Stromal cell of bone marrow (primary cell): Measurements from ENCODE around the gene PEBP1.

Experiments used
- DNase-seq: peaks from one replicate; pipeline ENCODE4 v3.0.0-alpha.2; 2012; ENCODE audit warnings: low read depth

PEBP1 gene

DNA sequence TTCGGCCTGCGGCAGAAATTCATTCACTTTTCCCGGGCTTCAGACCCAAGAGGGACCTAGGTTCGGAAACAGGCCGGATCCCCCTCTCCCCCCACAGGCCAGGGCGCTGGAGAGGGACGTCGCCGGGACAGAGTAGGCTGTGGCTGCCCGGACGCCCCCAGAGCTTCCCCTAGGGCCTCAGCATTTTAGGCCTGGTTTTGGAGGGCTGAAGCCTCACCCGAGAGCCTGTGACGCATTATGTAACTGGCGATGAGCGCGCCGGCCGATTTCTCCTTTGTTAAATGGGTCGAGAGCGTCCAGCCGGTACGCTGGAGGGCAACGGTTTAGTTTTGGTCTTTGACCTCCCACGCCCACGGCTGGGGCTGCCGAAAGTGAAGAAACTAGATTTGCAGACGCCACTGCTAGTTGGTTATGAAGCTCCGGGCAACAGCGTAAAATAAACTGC is 657 bp downstream of the PEBP1 start:
- DNase-seq: peak; percentile 29

GRCh38 chr12:118137148-118137678 is 1.3 kb downstream of the PEBP1 start:
- no peak for DNase-seq

DNA sequence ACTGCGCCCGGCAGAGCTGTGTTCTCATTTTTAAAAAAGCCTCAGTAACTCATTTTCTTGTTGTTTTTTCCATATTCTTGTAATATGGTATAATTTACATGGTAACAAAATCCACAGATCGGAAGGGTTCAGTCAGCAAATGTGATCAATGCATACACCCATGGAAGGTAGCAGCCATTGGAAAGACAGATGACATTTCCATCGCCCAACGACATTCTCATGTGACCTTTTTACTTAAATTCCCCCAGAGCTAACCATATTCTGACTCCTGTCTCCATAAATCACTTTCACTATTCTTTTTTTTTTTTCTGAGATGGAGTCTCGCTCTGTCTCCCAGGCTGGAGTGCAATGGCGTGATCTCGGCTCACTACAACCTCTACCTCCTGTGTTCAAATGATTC is 4.9 kb downstream of the PEBP1 start:
- DNase-seq: no peak

- DNase-seq: no peak
Observed at GRCh38 chr12:118144499-118144898, 8.6 kb downstream of the PEBP1 start.

DNA sequence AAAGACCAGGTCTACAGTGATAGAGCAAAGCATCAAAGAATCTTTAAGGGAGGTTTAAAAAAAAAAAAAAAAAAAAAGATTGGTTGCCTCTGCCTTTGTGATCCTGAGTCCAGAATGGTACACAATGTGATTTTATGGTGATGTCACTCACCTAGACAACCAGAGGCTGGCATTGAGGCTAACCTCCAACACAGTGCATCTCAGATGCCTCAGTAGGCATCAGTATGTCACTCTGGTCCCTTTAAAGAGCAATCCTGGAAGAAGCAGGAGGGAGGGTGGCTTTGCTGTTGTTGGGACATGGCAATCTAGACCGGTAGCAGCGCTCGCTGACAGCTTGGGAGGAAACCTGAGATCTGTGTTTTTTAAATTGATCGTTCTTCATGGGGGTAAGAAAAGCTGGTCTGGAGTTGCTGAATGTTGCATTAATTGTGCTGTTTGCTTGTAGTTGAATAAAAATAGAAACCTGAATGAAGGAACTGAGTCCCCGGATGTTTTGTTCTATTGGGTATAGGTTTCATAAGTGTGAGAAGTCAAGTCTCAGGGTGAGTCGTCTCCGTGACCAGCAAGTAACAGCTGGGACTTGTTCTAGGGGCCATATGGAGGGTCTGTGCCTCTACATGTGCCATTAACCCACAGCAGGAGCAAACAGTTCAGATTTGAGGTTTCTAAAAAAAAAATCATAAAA is 9.3 kb downstream of the PEBP1 start:
- no peak for DNase-seq

- no peak for DNase-seq
Observed at GRCh38 chr12:118145798-118146156, 9.9 kb downstream of the PEBP1 start.

DNA sequence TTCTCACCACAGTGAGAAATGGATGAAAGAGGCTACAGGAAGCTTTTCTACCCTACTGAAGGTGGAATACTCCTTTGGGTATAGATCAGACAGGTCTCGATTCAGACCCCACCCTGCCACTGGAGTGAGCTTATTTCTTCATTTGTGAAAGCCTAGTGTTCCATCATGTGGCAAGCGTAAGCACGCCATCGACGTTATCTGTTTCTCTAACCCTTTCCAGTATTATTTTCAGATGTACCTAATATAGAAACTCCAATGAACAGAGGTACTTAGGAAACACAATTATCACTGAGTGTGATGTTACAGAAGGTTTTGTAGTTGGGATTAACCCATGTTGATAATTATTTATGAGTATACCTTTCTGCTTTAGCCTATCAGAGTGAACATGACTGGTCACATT is 12.4 kb downstream of the PEBP1 start:
- no peak for DNase-seq

DNA sequence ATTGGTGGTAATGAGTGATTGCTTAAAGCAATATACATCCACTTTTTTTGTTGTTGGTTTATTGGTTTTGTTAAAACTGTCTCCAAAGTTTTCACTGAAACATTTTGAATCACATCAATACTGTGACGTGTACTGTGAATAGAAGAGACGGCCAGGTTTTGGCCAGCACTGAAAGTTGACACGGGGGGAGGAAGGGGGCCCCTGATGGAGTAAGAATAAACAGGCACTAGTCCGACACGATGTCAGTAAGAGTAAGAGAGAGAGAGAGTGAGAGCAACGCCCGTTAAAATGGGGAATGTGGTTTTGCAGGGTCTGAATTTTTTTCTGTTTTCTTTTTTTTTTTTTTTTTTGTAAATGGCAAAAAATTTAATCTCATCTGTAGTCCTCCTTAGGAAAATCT is 14.7 kb downstream of the PEBP1 start:
- DNase-seq: no peak

DNA sequence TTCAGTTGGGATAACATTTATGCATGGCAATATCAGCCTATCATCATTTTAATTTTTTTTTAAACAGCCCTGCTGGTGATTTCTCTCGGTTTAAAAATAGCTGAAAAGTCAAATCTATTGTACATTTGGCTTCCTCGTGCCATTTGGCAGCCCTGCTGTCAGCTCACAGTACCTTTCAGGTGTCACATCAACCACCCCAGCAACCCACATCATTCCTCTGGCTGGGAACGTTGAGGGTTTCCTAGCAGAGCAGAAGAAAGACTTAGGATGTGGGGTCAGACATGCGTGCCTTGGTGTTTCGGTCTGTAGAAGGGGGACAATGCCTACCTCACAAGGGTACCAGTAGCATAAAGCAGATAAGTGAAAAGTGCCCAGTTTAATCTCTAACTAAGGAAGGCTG is 15.8 kb downstream of the PEBP1 start:
- DNase-seq: no peak

GRCh38 chr12:118160536-118160935 is 24.6 kb downstream of the PEBP1 start:
- DNase-seq: no peak

DNA sequence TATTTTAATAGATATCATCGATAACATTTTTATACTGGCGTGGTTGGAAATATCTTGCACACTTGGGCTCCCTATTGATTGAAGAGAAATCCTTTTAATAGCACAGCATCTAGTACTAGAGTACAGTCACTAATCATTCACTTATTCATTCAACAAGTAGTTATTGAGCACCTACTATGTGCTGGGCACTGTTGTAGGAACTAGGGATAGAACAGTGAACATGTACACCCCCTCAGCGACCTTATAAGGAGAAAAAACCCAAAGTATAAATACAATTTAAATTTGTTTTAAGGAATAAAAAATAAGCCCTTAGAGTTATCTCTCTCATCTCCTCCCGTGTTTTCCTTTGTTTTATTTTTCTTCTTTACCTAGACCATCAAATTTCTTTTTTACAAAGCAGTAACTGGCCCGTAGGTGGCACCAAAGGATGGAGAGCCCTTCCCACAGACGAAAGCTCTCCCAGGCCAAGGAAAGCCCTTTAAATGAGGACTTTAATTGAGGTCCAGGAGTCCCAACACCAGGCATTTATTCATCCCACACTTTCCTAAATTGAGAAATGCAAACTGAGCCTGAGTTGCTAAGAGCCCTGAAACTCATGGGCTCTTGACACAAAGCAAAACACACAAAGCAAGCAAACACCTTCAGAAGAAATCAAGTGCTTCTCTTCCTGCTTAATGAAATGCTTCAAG is 29.0 kb downstream of the PEBP1 start:
- DNase-seq: no peak

- no peak for DNase-seq
Observed at GRCh38 chr12:118166946-118167345, 31.0 kb downstream of the PEBP1 start.

DNA sequence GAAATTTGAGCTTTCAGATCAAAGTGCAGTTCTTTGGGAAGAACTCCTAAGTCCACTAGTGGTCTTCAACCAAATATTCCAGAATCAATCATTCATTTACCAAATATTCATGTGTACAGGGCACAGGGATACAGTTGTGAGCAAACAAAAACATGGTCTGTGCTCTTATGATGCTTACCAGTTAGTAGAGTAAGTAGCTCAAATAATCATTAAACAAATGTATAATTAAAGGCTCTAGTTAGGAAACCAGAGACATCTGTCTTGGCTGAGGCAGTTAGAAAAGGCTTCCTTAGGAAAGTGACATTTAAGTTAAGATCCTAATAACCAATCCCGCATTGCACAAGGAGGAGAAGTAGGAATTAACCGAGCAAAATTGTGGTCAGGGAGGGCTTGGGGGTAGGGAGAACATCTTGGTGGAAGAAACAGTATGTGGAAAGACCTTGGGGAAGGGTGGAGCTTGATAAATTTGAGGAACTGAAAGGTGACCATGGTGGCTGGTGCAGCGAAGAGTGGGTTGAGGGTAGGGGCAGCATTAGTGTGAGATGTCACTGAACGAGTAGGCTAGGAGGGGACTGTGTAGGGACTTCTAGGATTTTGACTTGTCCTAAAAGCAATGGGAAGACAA is 40.0 kb downstream of the PEBP1 start:
- no peak for DNase-seq

DNA sequence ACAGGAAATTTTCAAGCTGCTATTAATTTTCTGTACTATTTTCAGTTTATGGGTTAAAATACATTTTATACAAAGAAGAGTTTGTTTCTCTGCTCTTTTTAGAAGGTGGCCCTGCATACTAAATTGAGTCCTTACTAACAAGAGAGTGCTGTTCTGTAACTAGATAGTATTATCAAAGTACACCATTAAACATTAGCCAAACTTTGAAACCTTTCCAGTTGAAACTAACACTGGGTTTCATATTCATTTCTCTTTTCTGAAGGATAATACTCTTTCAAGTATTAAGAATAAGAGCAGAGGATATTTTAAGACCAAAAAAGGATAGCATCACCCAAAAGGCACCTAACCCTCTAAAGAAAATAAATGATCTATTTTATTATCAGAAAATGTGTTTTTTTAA is 47.2 kb downstream of the PEBP1 start:
- DNase-seq: no peak

- no peak for DNase-seq
Observed at GRCh38 chr12:118183711-118184110, 47.8 kb downstream of the PEBP1 start.

DNA sequence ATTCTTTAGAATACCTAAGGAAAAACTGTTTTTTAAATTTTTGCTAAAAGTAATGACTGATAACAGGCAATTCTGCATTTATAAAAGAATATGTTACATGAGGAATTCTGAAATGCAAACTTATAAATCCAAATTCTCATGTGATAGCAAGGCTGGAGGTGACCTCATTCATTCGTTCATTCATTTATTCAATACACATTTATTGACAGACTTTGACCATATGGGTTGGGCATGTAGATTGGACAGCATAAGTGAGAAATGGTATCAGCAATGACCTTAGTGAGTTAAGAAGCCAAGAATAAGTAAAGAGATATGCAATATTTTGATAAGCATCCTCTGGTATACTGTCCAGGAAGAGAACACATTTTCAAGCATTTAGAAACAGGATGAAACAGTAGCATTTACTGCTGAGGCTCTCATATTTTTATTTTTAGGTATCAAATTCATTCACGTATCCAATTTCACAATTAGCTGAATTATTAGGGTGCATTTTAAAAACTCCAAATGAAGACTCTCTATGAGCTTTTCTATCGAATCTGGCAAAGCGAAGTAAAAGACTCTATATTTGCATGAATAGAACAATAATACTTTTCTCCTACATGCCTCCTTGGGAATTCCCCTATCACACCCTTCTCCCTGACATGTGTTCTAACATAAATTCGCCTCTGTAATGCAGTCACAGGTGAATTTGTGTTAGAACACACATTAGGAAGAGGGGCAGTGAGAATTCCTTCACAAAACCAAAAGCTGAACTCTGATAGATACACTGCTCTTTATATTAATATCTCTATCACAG is 49.9 kb downstream of the PEBP1 start:
- no peak for DNase-seq

- DNase-seq: no peak
Observed at GRCh38 chr12:118187751-118188435, 52.0 kb downstream of the PEBP1 start.

- DNase-seq: peak; percentile 30
Observed at GRCh38 chr12:118188690-118189371, 52.9 kb downstream of the PEBP1 start.

DNA sequence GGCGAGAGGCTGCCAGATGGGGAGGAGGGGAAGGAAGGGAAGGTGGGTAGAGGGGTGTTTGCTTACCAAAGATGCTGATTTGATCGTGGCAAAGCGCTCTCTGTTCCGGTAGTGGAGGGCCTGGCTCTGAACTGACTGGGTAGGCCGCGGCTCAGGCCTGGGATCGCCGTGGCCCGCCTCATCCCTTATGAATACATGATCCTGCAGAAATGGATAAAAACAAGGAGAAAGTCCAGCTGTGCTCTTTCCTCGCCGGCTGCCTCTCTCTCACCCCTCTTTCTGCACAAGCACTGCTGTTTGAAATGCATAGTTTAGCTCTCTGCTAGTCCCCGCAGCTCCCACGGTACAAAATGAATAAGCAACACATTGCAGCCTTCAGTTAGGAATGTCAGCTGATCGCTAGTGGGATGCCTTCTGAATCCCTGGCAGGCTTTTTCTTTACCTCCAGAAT is 53.8 kb downstream of the PEBP1 start:
- peak; percentile 15 for DNase-seq

DNA sequence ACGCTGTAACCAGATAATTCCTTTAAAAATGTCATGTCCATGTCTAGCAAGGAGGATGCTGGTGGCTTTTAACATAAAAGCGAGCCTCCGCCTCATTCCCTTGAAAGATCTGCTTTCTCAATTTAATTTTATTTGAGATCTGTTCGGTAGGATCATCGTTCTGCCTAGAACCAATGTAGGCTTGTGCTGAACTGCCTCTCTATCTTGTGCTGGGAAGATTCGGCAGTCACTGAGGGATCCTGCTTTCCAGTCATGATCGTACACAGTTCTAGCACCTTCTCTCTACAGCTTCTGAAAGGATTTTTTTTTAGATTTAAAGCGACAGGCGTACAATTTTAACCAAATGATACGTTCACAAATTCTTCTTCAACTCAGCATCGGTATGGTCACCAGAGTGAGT is 54.3 kb downstream of the PEBP1 start:
- peak; percentile 20 for DNase-seq

DNA sequence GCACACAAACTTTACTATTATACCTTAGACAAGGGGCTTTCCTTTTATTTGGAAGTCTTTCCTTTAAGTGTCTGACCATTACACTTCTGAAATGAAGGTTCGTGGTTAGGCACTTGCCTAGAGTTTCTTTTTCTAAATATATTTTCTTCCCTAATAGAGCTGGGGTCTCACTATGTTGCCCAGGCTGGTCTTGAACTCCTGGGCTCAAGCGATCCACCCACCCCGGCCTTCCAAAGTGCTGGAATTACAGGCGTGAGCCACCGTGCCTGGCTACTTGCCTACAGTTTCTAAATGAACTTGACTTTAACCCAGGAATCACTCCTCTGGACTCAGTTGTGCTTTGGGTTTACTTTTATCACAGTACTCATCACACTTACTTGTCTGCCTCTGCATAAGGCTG is 57.6 kb downstream of the PEBP1 start:
- no peak for DNase-seq
